Upper lobe of left lung (tissue), 6 donors: ENCODE measurements around the gene KRTAP1-4. TPM values are rescaled to one million over a fixed set of nuclear protein-coding genes. Genes with fewer than 3 reads are reported as not detected.
A peak's percentile ranks its signal among the peaks of the same experiment; 100 is the strongest.
"Not testable (repeated sequence)": the region's sequence is repeated elsewhere in the genome, so short reads cannot be mapped to it uniquely, and the experiment has no call there.

Source experiments
- ATAC-seq, 2 donors: fragments of 200-7000 bp; cut with Tn5 transposase; one replicate each; pipeline ENCODE4 v1.9.1; 2022; ENCODE audit warnings: mild to moderate bottlenecking in 2 of 2, moderate library complexity in 2 of 2; ENCODE audit not compliant: low FRiP score in 2 of 2
- DNase-seq, 2 donors: peaks; one replicate each; pipeline ENCODE4 v3.0.0-alpha.2; 2019 to 2020
- H3K27ac ChIP-seq, 4 donors: fragments of 200-600 bp; sonication (generic); one replicate each; pipeline ENCODE4 v1.5.1; 2016 to 2019
- H3K27me3 ChIP-seq, 4 donors: fragments of 200-600 bp; sonication (generic); one replicate each; pipeline ENCODE4 v1.5.1; 2017 to 2019
- H3K36me3 ChIP-seq, 4 donors: fragments of 200-600 bp; sonication (generic); one replicate each; pipeline ENCODE4 v1.5.1; 2016 to 2019
- H3K4me1 ChIP-seq, 4 donors: fragments of 200-600 bp; sonication (generic); one replicate each; pipeline ENCODE4 v1.5.1; 2018 to 2019
- H3K4me3 ChIP-seq, 4 donors: fragments of 200-600 bp; sonication (generic); one replicate each; pipeline ENCODE4 v1.5.1; 2017 to 2019; ENCODE audit warnings: mild to moderate bottlenecking in 2 of 4, moderate library complexity in 1 of 4
- H3K9me3 ChIP-seq, 4 donors: fragments of 200-600 bp; sonication (generic); one replicate each; pipeline ENCODE4 v1.5.1; 2018 to 2019
- EP300 ChIP-seq, 4 donors: sonication (generic); formaldehyde crosslinking; IDR thresholded peaks; one replicate each; pipeline ENCODE4 v1.5.1; 2017; ENCODE audit warnings: antibody characterized with exemption in 4 of 4, control low read depth in 2 of 4
- POLR2A ChIP-seq, 4 donors: fragments of 450-650 bp; IDR thresholded peaks; one replicate each; pipeline ENCODE4 v1.5.1; 2016 to 2017; ENCODE audit warnings: antibody characterized with exemption in 4 of 4, mild to moderate bottlenecking in 2 of 4
- POLR2AphosphoS5 ChIP-seq, 2 donors: sonication (generic); formaldehyde crosslinking; IDR thresholded peaks; one replicate each; pipeline ENCODE4 v1.5.1; 2017; ENCODE audit warnings: antibody characterized with exemption in 2 of 2
- WGBS, 2 donors: methylation state at CpG; one replicate each; pipeline ENCODE4 v1.1.5; 2017 to 2018; 5-methylcytosine and 5-hydroxymethylcytosine counted together
- total RNA-seq, 6 donors: library from RNA; depleted of rRNA in 4 of 6; stranded (reverse); fragments of >200 nt in 4 of 6; gene quantifications; one replicate each; pipeline versions ENCODE4 v1.1.0 to v1.2.1, GENCODE V29; 2016 to 2021
- TF ChIP-seq, protein P1 (sequence below), 6 experiments: fragments of 450-650 bp in 4 of 6; fragments of 200-600 bp in 2 of 6; sonication (generic) in 2 of 6; IDR thresholded peaks; one replicate each; pipeline ENCODE4 v1.5.1; 2016 to 2019; ENCODE audit warnings: antibody characterized with exemption in 6 of 6
- donor health status: DM: no; HTN: no; CAD: no; lungs with moderate emphysema.
- donor health status: DM: no; HTN: yes; CAD: no; lungs with severe emphysema.

KRTAP1-4 gene
- total RNA-seq, 6 donors from 2014 or later = not detected

GRCh38 chr17:41057547-41057946 lies 27.6 kb upstream of the KRTAP1-4 start:
- 93% methylated on average over 1 of the region's 1 CpG for WGBS, 2 donors
- no peak for ATAC-seq

DNA sequence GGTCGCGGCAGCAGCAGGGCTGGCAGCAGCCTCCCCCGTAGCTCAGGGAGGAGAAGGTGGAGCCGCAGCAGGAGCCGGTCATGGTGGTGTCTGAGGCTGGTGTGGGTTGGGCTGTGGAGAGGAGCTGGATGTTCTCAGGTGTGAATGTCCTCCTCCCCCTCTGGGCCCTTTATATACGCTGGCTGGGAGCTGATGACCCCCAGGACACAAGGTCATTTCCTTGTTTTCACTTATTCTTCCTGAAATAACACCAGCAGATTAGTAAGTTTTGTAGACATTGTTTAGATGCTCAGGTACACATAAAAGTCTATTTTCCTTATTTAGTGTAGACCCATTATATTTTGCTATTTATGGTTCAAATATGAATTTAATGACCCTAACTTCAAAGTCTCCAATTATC lies 25.1 kb upstream of the KRTAP1-4 start, which contains the start of gene KRTAP2-2:
TSS of gene KRTAP2-2 (minus strand) at position 101 of the 400 bp plus-strand sequence. CDS start at position 82, 19 bp downstream.
- not testable (repeated sequence) for H3K4me1 ChIP-seq, H3K36me3 ChIP-seq, H3K27me3 ChIP-seq, H3K9me3 ChIP-seq, H3K4me3 ChIP-seq, H3K27ac ChIP-seq, DNase-seq, ATAC-seq
- WGBS, 2 donors = 36 to 67% methylated on average over 1 of the region's 6 CpGs

More at GRCh38 chr17:41057547-41057946, 27.6 kb upstream of the KRTAP1-4 start:
- no peak for TF ChIP-seq POLR2AphosphoS5 (IDR thresholded peaks at IDR 0.05)
- Histone ChIP-seq H3K4me1 (no peaks in the 10 kb centered on the region), H3K27ac (no peak overlapping the region), H3K9me3 (no peaks in the 10 kb centered on the region), H3K36me3 (no peaks in the 10 kb centered on the region), H3K27me3 (no peaks in the 10 kb centered on the region), H3K4me3 (no peak overlapping the region)
- DNase-seq = no peak

- H3K27me3 ChIP-seq, H3K27ac ChIP-seq, ATAC-seq, H3K9me3 ChIP-seq, H3K36me3 ChIP-seq, H3K4me1 ChIP-seq, H3K4me3 ChIP-seq: not testable (repeated sequence)
- peak in 1 of 2 donors; percentile 8 for DNase-seq
- WGBS, 2 donors = 73 to 90% methylated on average over 4 to 7 of the region's 9 CpGs
These were observed 24.6 kb upstream of the KRTAP1-4 start for GRCh38 chr17:41054556-41054955.

DNA sequence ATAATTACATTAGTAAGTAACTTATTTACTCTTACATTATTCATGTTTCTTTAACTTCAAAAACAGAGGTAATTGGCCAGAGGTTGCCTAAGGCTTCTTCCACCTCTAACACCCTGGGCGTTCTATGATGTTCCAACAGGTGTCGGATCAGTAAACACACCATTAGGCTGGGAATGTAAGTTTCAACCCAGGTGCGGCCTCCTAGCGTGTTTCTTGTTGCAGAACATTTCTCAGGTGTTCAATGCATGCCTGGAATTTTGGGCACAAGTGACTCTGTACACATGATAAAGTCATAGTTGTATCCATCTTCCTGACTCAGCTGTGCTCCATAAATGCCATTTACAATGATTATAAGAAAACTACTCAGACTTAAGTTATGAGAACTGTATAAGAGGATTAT lies 24.0 kb upstream of the KRTAP1-4 start:
- 78 to 84% methylated on average over 4 of the region's 4 CpGs for WGBS, 2 donors
- Histone ChIP-seq H3K27ac (no peak overlapping the region), H3K27me3 (no peaks in the 10 kb centered on the region), H3K4me3 (no peak overlapping the region), H3K9me3 (no peaks in the 10 kb centered on the region), H3K36me3 (no peaks in the 10 kb centered on the region), H3K4me1 (no peaks in the 10 kb centered on the region)
- no peak for ATAC-seq
- TF ChIP-seq, protein P1, sequence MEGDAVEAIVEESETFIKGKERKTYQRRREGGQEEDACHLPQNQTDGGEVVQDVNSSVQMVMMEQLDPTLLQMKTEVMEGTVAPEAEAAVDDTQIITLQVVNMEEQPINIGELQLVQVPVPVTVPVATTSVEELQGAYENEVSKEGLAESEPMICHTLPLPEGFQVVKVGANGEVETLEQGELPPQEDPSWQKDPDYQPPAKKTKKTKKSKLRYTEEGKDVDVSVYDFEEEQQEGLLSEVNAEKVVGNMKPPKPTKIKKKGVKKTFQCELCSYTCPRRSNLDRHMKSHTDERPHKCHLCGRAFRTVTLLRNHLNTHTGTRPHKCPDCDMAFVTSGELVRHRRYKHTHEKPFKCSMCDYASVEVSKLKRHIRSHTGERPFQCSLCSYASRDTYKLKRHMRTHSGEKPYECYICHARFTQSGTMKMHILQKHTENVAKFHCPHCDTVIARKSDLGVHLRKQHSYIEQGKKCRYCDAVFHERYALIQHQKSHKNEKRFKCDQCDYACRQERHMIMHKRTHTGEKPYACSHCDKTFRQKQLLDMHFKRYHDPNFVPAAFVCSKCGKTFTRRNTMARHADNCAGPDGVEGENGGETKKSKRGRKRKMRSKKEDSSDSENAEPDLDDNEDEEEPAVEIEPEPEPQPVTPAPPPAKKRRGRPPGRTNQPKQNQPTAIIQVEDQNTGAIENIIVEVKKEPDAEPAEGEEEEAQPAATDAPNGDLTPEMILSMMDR (IDR thresholded peaks at IDR 0.05) = no peak
- no peak for TF ChIP-seq POLR2AphosphoS5 (IDR thresholded peaks at IDR 0.05)
- TF ChIP-seq EP300 (IDR thresholded peaks at IDR 0.05) = no peak
- no peak for TF ChIP-seq POLR2A (IDR thresholded peaks at IDR 0.05)
- DNase-seq = no peak

DNA sequence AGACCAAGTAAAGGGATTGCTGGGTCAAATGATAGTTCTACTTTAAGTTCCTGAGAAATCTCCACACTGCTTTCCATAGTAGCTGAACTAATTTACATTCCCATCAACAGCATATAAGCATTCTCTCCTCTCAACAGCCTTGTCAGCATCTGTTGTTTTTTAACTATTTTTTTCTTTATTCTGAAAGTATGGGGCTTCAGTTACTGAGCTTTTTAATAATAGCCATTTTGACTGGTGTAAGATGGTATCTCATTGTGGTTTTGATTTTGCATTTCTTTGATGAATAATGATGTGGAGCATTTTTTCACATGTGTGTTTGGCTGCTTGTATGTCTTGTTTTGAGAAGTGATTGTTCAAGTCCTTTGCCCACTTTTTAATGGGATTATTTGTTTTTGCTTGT lies 22.6 kb upstream of the KRTAP1-4 start:
- Histone ChIP-seq H3K9me3 (no peaks in the 10 kb centered on the region), H3K4me1 (no peaks in the 10 kb centered on the region), H3K36me3 (no peaks in the 10 kb centered on the region), H3K4me3 (no peak overlapping the region), H3K27ac (no peak overlapping the region), H3K27me3 (no peaks in the 10 kb centered on the region)
- ATAC-seq (no peak), DNase-seq (no peak)
- TF ChIP-seq, protein P1 (IDR thresholded peaks at IDR 0.05) = no peak
- TF ChIP-seq POLR2AphosphoS5 (IDR thresholded peaks at IDR 0.05) (no peak), POLR2A (IDR thresholded peaks at IDR 0.05) (no peak), EP300 (IDR thresholded peaks at IDR 0.05) (no peak)

DNA sequence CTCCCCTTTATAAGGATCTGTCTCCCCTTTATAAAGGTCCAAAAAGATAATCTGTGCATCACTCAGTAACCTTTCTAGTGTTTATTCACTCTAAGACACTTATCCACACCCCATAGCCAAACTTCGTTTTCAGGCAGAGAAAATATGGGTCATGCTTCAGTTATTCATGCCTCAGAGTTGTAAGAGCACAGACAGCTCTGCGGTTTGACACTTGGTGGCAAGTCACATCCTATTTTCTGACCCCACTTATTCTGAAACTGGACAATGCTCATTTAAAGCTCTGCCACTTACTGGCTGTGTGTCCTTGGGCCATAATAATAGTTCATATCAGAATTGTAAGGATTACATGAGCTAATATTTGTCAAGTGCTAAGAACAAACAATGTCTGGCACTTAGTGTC lies 19.1 kb upstream of the KRTAP1-4 start:
- Histone ChIP-seq H3K27me3 (no peaks in the 10 kb centered on the region), H3K4me3 (no peak overlapping the region), H3K36me3 (no peaks in the 10 kb centered on the region), H3K9me3 (no peaks in the 10 kb centered on the region), H3K4me1 (no peaks in the 10 kb centered on the region), H3K27ac (no peak overlapping the region)
- ATAC-seq (no peak), DNase-seq (no peak)
- 51 to 62% methylated on average over 2 of the region's 2 CpGs for WGBS, 2 donors
- no peak for TF ChIP-seq POLR2A (IDR thresholded peaks at IDR 0.05)
- TF ChIP-seq, protein P1 (IDR thresholded peaks at IDR 0.05) = no peak
- no peak for TF ChIP-seq POLR2AphosphoS5 (IDR thresholded peaks at IDR 0.05)
- no peak for TF ChIP-seq EP300 (IDR thresholded peaks at IDR 0.05)
